OCI-LY7 (cell line): ENCODE measurements around the gene BEND7. TPM values are rescaled to one million over a fixed set of nuclear protein-coding genes. Genes with fewer than 3 reads are reported as not detected.

Source experiments
- BruUV-seq: library from RNA; stranded (reverse); fragments of 400-500 nt; replicated peaks from 2 replicates; lab custom pipeline; 2021; lab: Mats Ljungman, UMichigan
- CTCF ChIA-PET: fragments of 300-600 bp; sonication (Branson Sonifier 250); formaldehyde crosslinking; loops from one replicate; lab custom pipeline; 2022; ENCODE audit warnings: antibody characterized with exemption; ENCODE audit not compliant: unreplicated experiment; lab: Charles Lee
- POLR2A ChIA-PET: fragments of 300-600 bp; sonication (Branson Sonifier 250); formaldehyde crosslinking; loops from one replicate; lab custom pipeline; 2022; ENCODE audit warnings: antibody characterized with exemption; lab: Charles Lee
- DNase-seq: peaks from one replicate; pipeline ENCODE4 v3.0.0-alpha.2; 2015; ENCODE audit warnings: low spot score
- H2AFZ ChIP-seq: fragments of 200-600 bp; sonication (generic), shearing (Covaris generic); 2 replicates; pipeline ENCODE4 v1.6.1; 2014; ENCODE audit warnings: mild to moderate bottlenecking, antibody characterized with exemption, low read length, moderate library complexity
- H3K27ac ChIP-seq: fragments of 200-600 bp; sonication (generic); 2 replicates; pipeline ENCODE4 v1.5.1; 2014; ENCODE audit warnings: mixed run types, low read depth, mild to moderate bottlenecking, moderate library complexity, low read length, inconsistent platforms; ENCODE audit not compliant: poor library complexity, severe bottlenecking
- H3K36me3 ChIP-seq: fragments of 200-600 bp; sonication (generic); 2 replicates; pipeline ENCODE4 v1.6.1; 2014; ENCODE audit warnings: mild to moderate bottlenecking, antibody characterized with exemption, low read length, moderate library complexity, mixed read lengths; ENCODE audit not compliant: insufficient read depth
- H3K4me1 ChIP-seq: fragments of 200-600 bp; sonication (generic); 2 replicates; pipeline ENCODE4 v1.5.1; 2014; ENCODE audit warnings: mild to moderate bottlenecking, low read length; ENCODE audit not compliant: insufficient read depth, poor library complexity, severe bottlenecking
- H3K4me2 ChIP-seq: fragments of 200-600 bp; sonication (generic); 2 replicates; pipeline ENCODE4 v1.6.1; 2014; ENCODE audit warnings: mild to moderate bottlenecking, low read length
- H3K4me3 ChIP-seq: fragments of 200-600 bp; sonication (generic); 2 replicates; pipeline ENCODE4 v1.5.1; 2014; ENCODE audit warnings: mild to moderate bottlenecking, low read depth, low read length; ENCODE audit not compliant: poor library complexity, severe bottlenecking
- H3K79me2 ChIP-seq: fragments of 200-600 bp; sonication (generic); 2 replicates; pipeline ENCODE4 v1.6.1; 2016; ENCODE audit warnings: low read depth, mild to moderate bottlenecking, low read length, moderate library complexity, mixed read lengths; ENCODE audit not compliant: insufficient read depth
- H3K9me2 ChIP-seq: fragments of 200-600 bp; sonication (generic); 2 replicates; pipeline ENCODE4 v1.6.1; 2016; ENCODE audit warnings: mild to moderate bottlenecking, low read length, mixed read lengths; ENCODE audit not compliant: insufficient read depth
- H3K9me3 ChIP-seq: fragments of 200-600 bp; sonication (generic); 2 replicates; pipeline ENCODE4 v1.6.1; 2014; ENCODE audit warnings: mild to moderate bottlenecking, mixed run types, low read length, mixed read lengths
- H4K20me1 ChIP-seq: fragments of 200-600 bp; sonication (generic); 2 replicates; pipeline ENCODE4 v1.6.1; 2014; ENCODE audit warnings: mild to moderate bottlenecking, antibody characterized with exemption, low read length, moderate library complexity, mixed read lengths; ENCODE audit not compliant: insufficient read depth
- EZH2phosphoT487 ChIP-seq: fragments of 200-600 bp; sonication (generic); IDR thresholded peaks from 2 replicates; pipeline ENCODE4 v1.6.1; 2018; ENCODE audit warnings: low read depth, borderline replicate concordance, mild to moderate bottlenecking, mixed run types, antibody characterized with exemption, low read length, moderate library complexity, mixed read lengths
- intact Hi-C: fragments of 100-400 bp; cut with micrococcal nuclease; formaldehyde crosslinking; loops from one replicate; pipeline ENCODE4 v1.10.0; 2022; ENCODE audit not compliant: unreplicated experiment
- total RNA-seq, 2 experiments: library from RNA; depleted of rRNA in 1 of 2; stranded (reverse); fragments of >200 nt in 1 of 2; shearing (Covaris generic) in 1 of 2; gene quantifications; 2 replicates each; pipeline ENCODE4 v1.2.3, GENCODE V29; 2014 to 2022
- TF ChIP-seq, protein P1 (sequence below): fragments of 200-600 bp; sonication (generic); conservative IDR thresholded peaks from 2 replicates; pipeline ENCODE4 v1.5.1; 2014; ENCODE audit warnings: mild to moderate bottlenecking, antibody characterized with exemption, low read length, moderate library complexity, mixed read lengths

BEND7 gene
- total RNA-seq, 2 experiments from 2014 or later, result not detected

DNA sequence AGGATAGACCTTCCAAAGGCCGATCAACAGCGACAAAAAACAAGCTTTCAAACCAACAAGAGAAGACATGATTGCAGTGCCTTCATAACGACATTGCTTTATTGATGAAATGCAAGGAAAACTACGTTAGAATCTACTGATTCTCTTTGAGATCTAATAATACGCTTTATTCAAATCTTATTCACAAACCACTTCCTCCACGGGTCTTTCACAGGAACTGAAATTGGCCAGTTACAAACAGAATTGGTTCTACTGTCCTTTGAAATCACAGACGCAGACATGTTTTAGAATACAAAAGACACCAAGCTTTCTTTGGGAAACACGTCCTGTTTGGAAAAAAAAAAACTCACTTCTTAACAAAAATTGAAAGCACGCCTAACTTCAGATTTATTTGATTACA is 106.0 kb downstream of the BEND7 start:
- Histone ChIP-seq H3K4me3 (no peak overlapping the region), H3K4me2 (peak overlapping the region; percentile 49), H3K4me1 (peaks cover 10% of the 10 kb centered on the region), H3K9me3 (no peaks in the 10 kb centered on the region), H3K79me2 (no peaks in the 10 kb centered on the region), H3K27ac (no peak overlapping the region), H2AFZ (no peak overlapping the region), H3K36me3 (no peaks in the 10 kb centered on the region), H4K20me1 (no peaks in the 10 kb centered on the region), H3K9me2 (no peaks in the 10 kb centered on the region)
- peak; percentile 9 for DNase-seq
- intact Hi-C loops, result no loop called here
- BruUV-seq, result no TSS peak
- TF ChIP-seq, protein P1, sequence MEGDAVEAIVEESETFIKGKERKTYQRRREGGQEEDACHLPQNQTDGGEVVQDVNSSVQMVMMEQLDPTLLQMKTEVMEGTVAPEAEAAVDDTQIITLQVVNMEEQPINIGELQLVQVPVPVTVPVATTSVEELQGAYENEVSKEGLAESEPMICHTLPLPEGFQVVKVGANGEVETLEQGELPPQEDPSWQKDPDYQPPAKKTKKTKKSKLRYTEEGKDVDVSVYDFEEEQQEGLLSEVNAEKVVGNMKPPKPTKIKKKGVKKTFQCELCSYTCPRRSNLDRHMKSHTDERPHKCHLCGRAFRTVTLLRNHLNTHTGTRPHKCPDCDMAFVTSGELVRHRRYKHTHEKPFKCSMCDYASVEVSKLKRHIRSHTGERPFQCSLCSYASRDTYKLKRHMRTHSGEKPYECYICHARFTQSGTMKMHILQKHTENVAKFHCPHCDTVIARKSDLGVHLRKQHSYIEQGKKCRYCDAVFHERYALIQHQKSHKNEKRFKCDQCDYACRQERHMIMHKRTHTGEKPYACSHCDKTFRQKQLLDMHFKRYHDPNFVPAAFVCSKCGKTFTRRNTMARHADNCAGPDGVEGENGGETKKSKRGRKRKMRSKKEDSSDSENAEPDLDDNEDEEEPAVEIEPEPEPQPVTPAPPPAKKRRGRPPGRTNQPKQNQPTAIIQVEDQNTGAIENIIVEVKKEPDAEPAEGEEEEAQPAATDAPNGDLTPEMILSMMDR, result no peak
- TF ChIP-seq EZH2phosphoT487, result no peak
- POLR2A ChIA-PET, result no interaction called here
- CTCF ChIA-PET, result no interaction called here

DNA sequence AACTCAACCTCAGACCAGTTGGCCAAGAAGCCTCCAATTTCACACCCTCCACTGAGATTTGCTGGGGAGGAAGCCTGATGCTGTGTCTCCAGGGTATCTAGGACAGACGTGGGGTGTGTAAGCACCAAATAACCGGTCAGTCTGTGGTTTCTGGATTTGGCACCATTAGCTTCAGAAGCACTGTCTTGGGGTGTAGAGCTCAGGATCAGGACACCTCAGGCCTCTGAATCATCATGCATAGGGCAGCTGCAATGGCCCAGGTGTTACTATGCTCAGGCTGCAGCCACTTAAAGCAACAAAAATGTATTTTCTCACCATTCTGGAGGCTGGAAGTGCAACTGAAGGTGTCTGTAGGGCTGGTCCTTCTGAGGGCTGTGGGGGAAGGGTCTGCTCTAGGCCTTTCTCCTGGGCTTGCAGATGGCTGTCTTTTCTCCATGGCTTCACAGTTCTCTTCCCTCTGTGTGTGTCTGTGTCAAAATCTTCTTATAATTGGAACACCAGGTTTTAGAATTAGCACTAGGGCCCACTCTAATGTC is 107.4 kb downstream of the BEND7 start:
- Histone ChIP-seq H2AFZ (no peak overlapping the region), H3K4me2 (no peak overlapping the region), H3K36me3 (no peaks in the 10 kb centered on the region), H3K9me2 (no peaks in the 10 kb centered on the region), H3K79me2 (no peaks in the 10 kb centered on the region), H3K4me3 (no peak overlapping the region), H3K27ac (no peak overlapping the region), H4K20me1 (no peaks in the 10 kb centered on the region), H3K4me1 (peaks cover 10% of the 10 kb centered on the region), H3K9me3 (no peaks in the 10 kb centered on the region)
- ChIA-PET POLR2A (no interaction called here), CTCF (no interaction called here)
- BruUV-seq, result no TSS peak
- no peak for DNase-seq
- intact Hi-C loops, result no loop called here
- TF ChIP-seq, protein P1, result no peak
- no peak for TF ChIP-seq EZH2phosphoT487

DNA sequence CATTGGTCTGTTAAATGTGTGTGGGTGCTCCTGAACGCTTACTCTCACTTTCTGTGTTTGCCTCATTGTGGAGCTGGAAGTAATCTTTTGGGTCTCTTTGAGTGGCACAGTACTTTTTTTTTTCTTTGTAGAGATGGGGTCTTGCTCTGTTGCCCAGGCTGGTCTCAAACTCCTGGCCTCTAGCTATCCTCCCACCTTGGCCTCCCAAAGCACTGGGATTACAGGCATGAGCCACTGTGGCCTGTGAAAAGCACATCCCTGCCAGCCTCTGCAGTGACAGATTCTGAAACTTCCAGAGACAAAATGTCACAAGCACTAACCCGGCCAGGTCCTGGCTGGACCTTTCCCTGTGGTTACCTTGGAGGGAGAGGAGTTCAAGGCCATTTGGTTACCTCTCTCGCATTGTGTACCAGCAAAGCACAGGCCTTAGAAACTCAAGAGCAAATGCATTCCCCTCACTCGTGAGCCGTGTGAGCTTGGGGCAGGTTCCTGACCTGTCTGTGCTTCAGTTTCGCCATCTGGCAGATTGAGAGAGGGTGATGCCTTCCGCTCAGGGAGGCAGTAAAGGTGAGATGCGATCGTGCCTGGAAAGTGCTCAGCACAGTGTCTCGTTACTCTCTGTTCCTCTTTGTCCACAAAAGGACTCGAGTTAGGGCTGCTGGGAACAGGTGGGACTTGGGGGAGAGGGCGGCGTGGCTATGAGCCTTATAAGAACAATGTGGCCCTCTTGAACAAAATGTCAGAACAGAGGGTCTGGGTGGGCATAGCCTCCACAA is 108.1 kb downstream of the BEND7 start:
- H2AFZ ChIP-seq, result no peak overlapping the region
- no peak for TF ChIP-seq EZH2phosphoT487
- TF ChIP-seq, protein P1, result no peak
- H3K27ac ChIP-seq, result no peak overlapping the region
- no peak for DNase-seq
- H3K9me3 ChIP-seq, result no peaks in the 10 kb centered on the region
- no peaks in the 10 kb centered on the region for H3K36me3 ChIP-seq
- no peak overlapping the region for H3K4me2 ChIP-seq
- no peak overlapping the region for H3K4me3 ChIP-seq
- no peaks in the 10 kb centered on the region for H4K20me1 ChIP-seq
- POLR2A ChIA-PET, result interaction anchor here (0.6 to 1.1 kb wide), 2 partner anchors 19 to 95 kb away, joined by 3 to 5 read pairs; no protein-coding TSS in a partner anchor
- no TSS peak for BruUV-seq
- intact Hi-C loops, result no loop called here
- CTCF ChIA-PET, result no interaction called here
- no peaks in the 10 kb centered on the region for H3K79me2 ChIP-seq
- H3K9me2 ChIP-seq, result no peaks in the 10 kb centered on the region
- H3K4me1 ChIP-seq, result peaks cover 10% of the 10 kb centered on the region
